PFSK-1 (cell line): ENCODE data around the gene CPXM1.
A peak's percentile ranks its signal among the peaks of the same experiment; 100 is the strongest.

ENCODE experiments used
- FOXP2 ChIP-seq: optimal IDR thresholded peaks from 2 replicates; pipeline ENCODE3; 2011; ENCODE audit warnings: borderline replicate concordance, control low read depth, inconsistent platforms; ENCODE audit not compliant: insufficient read depth; ENCODE audit errors: extremely low read length, extremely low read depth
- REST ChIP-seq, 2 experiments: IDR thresholded peaks; 2 replicates each; pipeline versions ENCODE4 v1.6.1 to v1.8.0; 2011 to 2012; ENCODE audit warnings: low read depth in 2 of 2, low read length in 2 of 2, control low read depth in 1 of 2, inconsistent platforms in 1 of 2, mild to moderate bottlenecking in 1 of 2, moderate library complexity in 1 of 2; ENCODE audit not compliant: insufficient read depth in 1 of 2
- TAF1 ChIP-seq: IDR thresholded peaks from 2 replicates; pipeline ENCODE4 v1.6.1; 2012; ENCODE audit warnings: low read length, control low read depth, borderline replicate concordance; ENCODE audit not compliant: insufficient read depth

DNA sequence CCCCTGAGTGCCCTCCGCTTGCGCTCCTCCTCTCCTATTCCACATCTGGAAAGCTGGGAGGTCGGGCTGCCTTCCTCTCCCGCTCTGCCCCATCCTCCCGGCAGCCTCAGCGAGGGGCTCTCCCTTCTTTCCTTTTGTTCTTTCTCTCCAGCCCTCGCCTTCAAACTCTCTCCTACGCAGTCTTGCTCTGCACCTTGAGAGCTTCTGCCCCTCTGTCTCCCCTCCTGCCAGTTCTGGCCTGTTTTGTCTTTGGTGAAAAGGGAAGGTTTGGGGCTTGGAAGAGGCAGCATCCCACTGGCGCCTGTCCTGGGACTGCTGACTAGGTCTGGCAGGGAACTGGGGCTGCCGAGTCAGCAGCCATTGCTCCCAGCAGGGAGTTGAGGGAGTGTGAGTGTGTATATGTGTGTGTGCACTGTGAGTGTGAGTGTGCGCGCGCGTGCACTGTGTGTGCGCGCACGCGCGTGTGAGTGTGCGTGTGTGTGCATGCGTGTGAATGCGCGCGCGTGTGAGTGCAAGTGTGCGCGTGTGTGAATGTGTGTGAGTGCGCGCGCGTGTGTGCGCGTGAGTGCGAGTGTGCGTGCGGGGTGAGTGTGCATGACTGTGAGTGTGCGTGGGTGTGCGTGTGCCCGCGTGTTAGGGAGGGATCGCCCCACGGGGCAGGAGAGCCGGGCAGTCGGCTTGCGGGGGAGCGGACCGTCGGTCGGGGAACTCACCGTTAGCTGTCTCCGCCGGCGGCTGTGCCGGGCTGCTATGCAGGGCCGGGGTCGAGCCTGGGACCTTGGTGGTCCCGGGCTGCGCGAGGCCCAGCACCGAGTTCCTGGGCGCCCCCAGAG lies 523 bp downstream of the CPXM1 start:
- peak in 1 of 2 experiments; percentile 63; a peak in 1 of 4 replicates for TF ChIP-seq REST (IDR thresholded peaks at IDR 0.05; ENCODE audit: insufficient read depth in 1 of 2, low read depth in 2 of 2, low read length in 2 of 2)
- TF ChIP-seq TAF1: no peak
- no peak for TF ChIP-seq FOXP2
